HL-60/S4 treated with phorbol 12-myristate 13-acetate at 8.2 ng/mL for 4 days and 3 days (cell line): ENCODE results near the gene LPCAT3.

Experiments used
- in situ Hi-C: fragments of 300-500 bp; cut with MboI; formaldehyde crosslinking; loops from 2 replicates; pipeline ENCODE4 v1.15.0; 2022; ENCODE audit warnings: low sequenced_read_pairs

LPCAT3 gene

GRCh38 chr12:7001921-7002591, 16.2 kb downstream of the LPCAT3 start:
- in situ Hi-C loops = no loop called here

- in situ Hi-C loops = no loop called here
These were observed 19.4 kb downstream of the LPCAT3 start for GRCh38 chr12:6998715-6999451.

- in situ Hi-C loops = no loop called here
These were observed 22.2 kb downstream of the LPCAT3 start for GRCh38 chr12:6996040-6996441.

- in situ Hi-C loops = no loop called here
These were observed 30.2 kb downstream of the LPCAT3 start for GRCh38 chr12:6987956-6988553.

GRCh38 chr12:6982532-6982931, 35.7 kb downstream of the LPCAT3 start:
- in situ Hi-C loops = no loop called here

- in situ Hi-C loops = no loop called here
These were observed 36.9 kb downstream of the LPCAT3 start for GRCh38 chr12:6981152-6982052.

- in situ Hi-C loops = no loop called here
These were observed 37.5 kb downstream of the LPCAT3 start for GRCh38 chr12:6980740-6981139.

- in situ Hi-C loops = no loop called here
These were observed 38.2 kb downstream of the LPCAT3 start for GRCh38 chr12:6980075-6980474.

GRCh38 chr12:6979453-6979852, 38.8 kb downstream of the LPCAT3 start:
- in situ Hi-C loops = no loop called here

GRCh38 chr12:6979021-6979420, 39.3 kb downstream of the LPCAT3 start:
- in situ Hi-C loops = no loop called here

GRCh38 chr12:6978611-6979011, 39.7 kb downstream of the LPCAT3 start:
- in situ Hi-C loops = no loop called here

GRCh38 chr12:6978188-6978587, 40.1 kb downstream of the LPCAT3 start:
- in situ Hi-C loops = no loop called here

GRCh38 chr12:6977653-6978052, 40.6 kb downstream of the LPCAT3 start:
- in situ Hi-C loops = no loop called here

- in situ Hi-C loops = no loop called here
These were observed 42.8 kb downstream of the LPCAT3 start for GRCh38 chr12:6975297-6976032.

GRCh38 chr12:6974180-6974579, 44.1 kb downstream of the LPCAT3 start:
- in situ Hi-C loops = no loop called here

GRCh38 chr12:6970096-6970527, 48.2 kb downstream of the LPCAT3 start:
- in situ Hi-C loops = no loop called here

GRCh38 chr12:6968426-6968825, 49.9 kb downstream of the LPCAT3 start:
- in situ Hi-C loops = no loop called here

- in situ Hi-C loops = no loop called here
These were observed 50.6 kb downstream of the LPCAT3 start for GRCh38 chr12:6967651-6968100.

- in situ Hi-C loops = no loop called here
These were observed 51.9 kb downstream of the LPCAT3 start for GRCh38 chr12:6966351-6966750.

- in situ Hi-C loops = no loop called here
These were observed 52.6 kb downstream of the LPCAT3 start for GRCh38 chr12:6965714-6966113.
